Measurements from ENCODE around the gene GLOD4.

GRCh38 chr17:744937-745336, 37.1 kb downstream of the GLOD4 start:
- TF ChIP-seq CTCF (IDR thresholded peaks at IDR 0.05): no peak
- TF ChIP-seq POLR2A (IDR thresholded peaks at IDR 0.05): no peak
